GM23338 (cell line): ENCODE results near the gene CYTH3. TPM values are rescaled to one million over a fixed set of nuclear protein-coding genes. Genes with fewer than 3 reads are reported as not detected.

Experiments used
- ATAC-seq: fragments of 200-7000 bp; cut with Tn5 transposase; 3 replicates; pipeline ENCODE4 v1.9.1; 2020
- DNase-seq: peaks from one replicate; pipeline ENCODE4 v3.0.0-alpha.2; 2015; ENCODE audit warnings: low spot score
- H2AFZ ChIP-seq: fragments of 200-600 bp; sonication (generic); 2 replicates; pipeline ENCODE4 v1.8.0; 2016; ENCODE audit warnings: antibody characterized with exemption, mild to moderate bottlenecking, moderate library complexity
- H3F3A ChIP-seq: fragments of 200-600 bp; sonication (generic); replicated peaks from 2 replicates; pipeline ENCODE4 v1.8.0; 2017; ENCODE audit warnings: antibody characterized with exemption, mixed run types, low read depth
- H3K27ac ChIP-seq: fragments of 200-600 bp; sonication (generic); 2 replicates; pipeline ENCODE4 v1.6.1; 2016; ENCODE audit warnings: low read depth
- H3K27me3 ChIP-seq: fragments of 200-600 bp; sonication (generic); 2 replicates; pipeline ENCODE4 v1.8.0; 2016; ENCODE audit warnings: mild to moderate bottlenecking, mixed run types, moderate library complexity; ENCODE audit not compliant: insufficient read depth
- H3K36me3 ChIP-seq: fragments of 200-600 bp; sonication (generic); 2 replicates; pipeline ENCODE4 v1.8.0; 2016; ENCODE audit warnings: mild to moderate bottlenecking; ENCODE audit not compliant: insufficient read depth
- H3K4me1 ChIP-seq: fragments of 200-600 bp; sonication (generic); 2 replicates; pipeline ENCODE4 v1.8.0; 2016; ENCODE audit warnings: mild to moderate bottlenecking, moderate library complexity; ENCODE audit not compliant: insufficient read depth
- H3K4me2 ChIP-seq: fragments of 200-600 bp; sonication (generic); 2 replicates; pipeline ENCODE4 v1.7.1; 2017; ENCODE audit warnings: mixed run types
- H3K4me3 ChIP-seq: fragments of 200-600 bp; sonication (generic); 2 replicates; pipeline ENCODE4 v1.6.1; 2016; ENCODE audit warnings: mixed run types
- H3K79me2 ChIP-seq: fragments of 200-600 bp; sonication (generic); replicated peaks from 2 replicates; pipeline ENCODE4 v1.8.0; 2017; ENCODE audit warnings: mild to moderate bottlenecking; ENCODE audit not compliant: insufficient read depth
- H3K9me2 ChIP-seq: fragments of 200-600 bp; sonication (generic); 2 replicates; pipeline ENCODE4 v1.8.0; 2017; ENCODE audit not compliant: insufficient read depth
- H4K20me1 ChIP-seq: fragments of 200-600 bp; sonication (generic); replicated peaks from 2 replicates; pipeline ENCODE4 v1.8.0; 2017; ENCODE audit warnings: mild to moderate bottlenecking; ENCODE audit not compliant: insufficient read depth
- H3K27ac Mint-ChIP-seq: 2 replicates; pipeline ENCODE4 v1.8.0; 2020; ENCODE audit warnings: inconsistent platforms, mild to moderate bottlenecking, moderate library complexity, mixed read lengths
- H3K27me3 Mint-ChIP-seq: 3 replicates; pipeline ENCODE4 v1.8.0; 2022; ENCODE audit warnings: low read depth, mild to moderate bottlenecking, moderate library complexity, mixed read lengths, inconsistent platforms; ENCODE audit not compliant: insufficient read depth, poor library complexity
- H3K36me3 Mint-ChIP-seq: 3 replicates; pipeline ENCODE4 v1.8.0; 2021; ENCODE audit warnings: low read depth, mild to moderate bottlenecking, inconsistent platforms, moderate library complexity, mixed read lengths
- H3K4me1 Mint-ChIP-seq: 3 replicates; pipeline ENCODE4 v1.8.0; 2020; ENCODE audit warnings: mild to moderate bottlenecking, inconsistent platforms, mixed read lengths
- H3K4me3 Mint-ChIP-seq: 3 replicates; pipeline ENCODE4 v1.8.0; 2021; ENCODE audit warnings: moderate library complexity, mild to moderate bottlenecking, inconsistent platforms, mixed read lengths
- H3K9me3 Mint-ChIP-seq: 3 replicates; pipeline ENCODE4 v1.8.0; 2020; ENCODE audit warnings: moderate library complexity, mild to moderate bottlenecking, inconsistent platforms, mixed read lengths
- CREB1 ChIP-seq: fragments of 250-450 bp; sonication (Bioruptor Pico); IDR thresholded peaks from 2 replicates; pipeline ENCODE4 v1.5.0; 2020; ENCODE audit warnings: low read depth, mild to moderate bottlenecking, moderate library complexity
- EZH2 ChIP-seq: fragments of 200-600 bp; sonication (generic); IDR thresholded peaks from one replicate; pipeline ENCODE4 v1.8.0; 2017; ENCODE audit warnings: antibody characterized with exemption, mild to moderate bottlenecking, low read depth; ENCODE audit not compliant: unreplicated experiment
- EZH2phosphoT487 ChIP-seq: fragments of 200-600 bp; sonication (generic); IDR thresholded peaks from one replicate; pipeline ENCODE4 v1.8.1; 2018; ENCODE audit warnings: antibody characterized with exemption; ENCODE audit not compliant: unreplicated experiment
- JUNB ChIP-seq: IDR thresholded peaks from one replicate; pipeline ENCODE4 v1.6.1; 2016; ENCODE audit warnings: antibody characterized with exemption; ENCODE audit not compliant: unreplicated experiment
- NANOG ChIP-seq: IDR thresholded peaks from 2 replicates; pipeline ENCODE4 v1.6.1; 2016; ENCODE audit warnings: antibody characterized with exemption, borderline replicate concordance
- POLR2AphosphoS5 ChIP-seq: IDR thresholded peaks from 2 replicates; pipeline ENCODE4 v1.6.1; 2016; ENCODE audit warnings: antibody characterized with exemption, low read depth
- REST ChIP-seq: IDR thresholded peaks from one replicate; pipeline ENCODE4 v1.6.1; 2018; ENCODE audit warnings: antibody characterized with exemption; ENCODE audit not compliant: unreplicated experiment
- STAT1 ChIP-seq: IDR thresholded peaks from one replicate; pipeline ENCODE4 v1.6.1; 2016; ENCODE audit warnings: antibody characterized with exemption; ENCODE audit not compliant: unreplicated experiment
- ZNF114 ChIP-seq: fragments of 250-450 bp; sonication (Bioruptor Pico); IDR thresholded peaks from 2 replicates; pipeline ENCODE4 v1.5.0; 2020; ENCODE audit warnings: mild to moderate bottlenecking, moderate library complexity
- ZNF462 ChIP-seq: fragments of 250-450 bp; sonication (Bioruptor Pico); IDR thresholded peaks from 2 replicates; pipeline ENCODE4 v1.5.0; 2020; ENCODE audit warnings: mild to moderate bottlenecking, moderate library complexity
- polyA plus RNA-seq: library from polyadenylated mRNA; unstranded; fragments of >200 nt; fragmentation: Nextera tagmentation; extraction: Ambion mirVana; gene quantifications from 2 replicates; pipeline ENCODE4 v1.2.1, GENCODE V29; 2016
- total RNA-seq: library from RNA; depleted of rRNA; stranded (reverse); fragments of >200 nt; shearing (Covaris generic); gene quantifications from 2 replicates; pipeline ENCODE4 v1.2.3, GENCODE V29; 2014
- TF ChIP-seq, protein P1 (sequence below): IDR thresholded peaks from 2 replicates; pipeline ENCODE4 v1.6.1; 2016; ENCODE audit warnings: antibody characterized with exemption

Gene CYTH3
- total and polyA plus RNA-seq, 2 experiments from 2014 or later: 4.6 to 15.3 TPM

DNA sequence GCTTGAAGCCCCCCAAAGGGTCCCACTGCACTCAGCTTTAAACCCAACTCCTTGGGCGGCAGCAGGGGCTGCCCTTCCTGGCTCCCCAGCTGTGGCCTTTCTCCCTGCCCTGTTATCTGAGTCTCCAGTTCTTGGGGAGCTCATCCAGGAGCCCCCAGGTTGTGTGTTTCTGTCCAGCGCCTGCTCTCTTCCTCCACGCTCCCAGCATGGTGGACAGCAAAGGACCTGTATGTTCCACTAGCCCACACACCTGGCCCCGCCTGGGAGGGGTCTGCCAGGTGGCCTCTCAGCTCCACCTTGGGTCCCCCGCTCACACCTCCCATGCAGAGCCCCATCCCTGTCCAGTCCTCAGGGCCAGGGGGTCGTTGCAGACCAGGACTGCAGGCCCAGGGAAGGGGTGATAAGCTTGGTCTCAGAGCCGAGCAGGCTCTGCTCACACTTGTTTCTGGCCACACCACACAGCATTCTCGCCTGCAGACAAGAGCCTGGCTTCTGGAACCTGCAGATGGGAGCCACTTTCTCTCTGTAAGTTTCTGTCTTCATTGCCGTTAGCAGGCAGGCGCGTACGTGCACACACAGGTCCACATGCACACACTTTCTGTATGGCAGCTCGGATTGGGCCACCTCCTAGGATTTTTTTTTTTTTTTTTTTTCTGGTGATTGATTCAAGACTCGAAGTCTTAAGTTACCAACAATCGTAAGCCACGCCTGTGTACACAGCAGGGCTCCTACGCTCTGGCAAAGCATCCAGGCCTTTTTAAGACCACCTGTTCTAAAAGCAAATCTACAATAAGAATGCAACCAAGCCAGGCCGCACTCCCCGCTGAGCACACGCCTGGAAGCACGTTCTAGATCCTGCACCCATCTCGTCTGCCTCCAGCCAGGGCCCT, 104.6 kb downstream of the CYTH3 start (continued):
- TF ChIP-seq ZNF114 (CRISPR knock-in tag) (no peak), EZH2 (no peak)
- TF ChIP-seq, protein P1, sequence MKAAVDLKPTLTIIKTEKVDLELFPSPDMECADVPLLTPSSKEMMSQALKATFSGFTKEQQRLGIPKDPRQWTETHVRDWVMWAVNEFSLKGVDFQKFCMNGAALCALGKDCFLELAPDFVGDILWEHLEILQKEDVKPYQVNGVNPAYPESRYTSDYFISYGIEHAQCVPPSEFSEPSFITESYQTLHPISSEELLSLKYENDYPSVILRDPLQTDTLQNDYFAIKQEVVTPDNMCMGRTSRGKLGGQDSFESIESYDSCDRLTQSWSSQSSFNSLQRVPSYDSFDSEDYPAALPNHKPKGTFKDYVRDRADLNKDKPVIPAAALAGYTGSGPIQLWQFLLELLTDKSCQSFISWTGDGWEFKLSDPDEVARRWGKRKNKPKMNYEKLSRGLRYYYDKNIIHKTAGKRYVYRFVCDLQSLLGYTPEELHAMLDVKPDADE: no peak

DNA sequence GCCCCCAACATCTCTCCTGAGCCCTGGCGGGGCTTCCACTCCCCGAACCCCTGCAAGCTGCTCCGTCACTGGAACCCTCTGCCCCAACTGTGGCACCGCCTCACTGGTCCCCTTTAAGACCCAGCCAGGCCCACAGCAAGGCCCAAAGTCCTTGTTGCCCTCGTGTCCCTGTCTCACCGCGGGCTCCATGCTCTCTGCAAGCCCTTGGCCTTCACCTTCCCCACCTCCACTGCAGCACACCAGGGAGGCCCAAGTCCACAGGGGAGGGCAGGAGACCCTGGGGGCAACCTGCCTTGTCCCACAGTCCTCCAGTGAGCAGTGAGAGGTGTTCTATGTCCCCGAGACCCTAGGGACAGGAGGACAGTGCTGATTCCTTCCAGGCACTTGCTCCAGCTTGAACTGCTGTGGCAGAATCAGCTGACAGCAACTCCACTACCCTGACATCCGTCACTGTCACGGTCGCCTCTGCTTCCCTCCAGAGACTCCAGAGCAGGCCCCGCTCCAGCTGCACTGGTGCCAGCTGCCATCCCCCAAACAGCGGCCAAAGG, 105.3 kb downstream of the CYTH3 start:
- Histone ChIP-seq H3K27me3 (no peaks in the 10 kb centered on the region), H3K4me1 (0 out of 2 replicates have a peak, but pooled peaks cover 8% of the 10 kb centered on the region), H3F3A (0 out of 2 replicates have a peak, but pooled peaks cover 3% of the 10 kb centered on the region), H2AFZ (no peak overlapping the region), H3K36me3 (0 out of 2 replicates have a peak, but pooled peaks cover under 1% of the 10 kb centered on the region), H3K4me3 (no peak overlapping the region), H3K27ac (no peak overlapping the region), H3K79me2 (no peaks in the 10 kb centered on the region), H4K20me1 (no peaks in the 10 kb centered on the region), H3K4me2 (no peak overlapping the region), H3K9me2 (no peaks in the 10 kb centered on the region)
- Mint-ChIP-seq H3K4me1 (peaks cover 26% of the 10 kb centered on the region), H3K36me3 (peaks cover 5% of the 10 kb centered on the region; the same call in 2 of the 3 replicates), H3K27me3 (peaks cover 17% of the 10 kb centered on the region), H3K27ac (peak overlapping the region; percentile 88), H3K9me3 (no peaks in the 10 kb centered on the region), H3K4me3 (no peak overlapping the region)
- ATAC-seq: no peak
- DNase-seq: no peak
- no peak for TF ChIP-seq STAT1
- TF ChIP-seq, protein P1: no peak
- TF ChIP-seq EZH2phosphoT487: no peak
- no peak for TF ChIP-seq ZNF462 (CRISPR knock-in tag)
- no peak for TF ChIP-seq ZNF114 (CRISPR knock-in tag)
- TF ChIP-seq POLR2AphosphoS5: no peak
- no peak for TF ChIP-seq CREB1 (CRISPR knock-in tag)
- no peak for TF ChIP-seq NANOG
- no peak for TF ChIP-seq REST
- TF ChIP-seq JUNB: no peak
